Suprapubic skin (tissue), 4 donors: Measurements from ENCODE around the gene CYP4F12.

Source experiments
- POLR2A ChIP-seq, 2 donors: fragments of 450-650 bp; IDR thresholded peaks; one replicate each; pipeline ENCODE4 v1.6.1; 2017; ENCODE audit warnings: antibody characterized with exemption in 2 of 2, mild to moderate bottlenecking in 2 of 2, moderate library complexity in 2 of 2
- POLR2AphosphoS5 ChIP-seq, 3 donors: sonication (generic); formaldehyde crosslinking; IDR thresholded peaks; one replicate each; pipeline ENCODE4 v1.6.1; 2017; ENCODE audit warnings: antibody characterized with exemption in 3 of 3
- TF ChIP-seq, protein P1 (sequence below), 2 donors: fragments of 200-600 bp in 1 of 2; fragments of 450-650 bp in 1 of 2; sonication (generic) in 1 of 2; IDR thresholded peaks; one replicate each; pipeline ENCODE4 v1.5.1; 2016 to 2019; ENCODE audit warnings: antibody characterized with exemption in 2 of 2, mild to moderate bottlenecking in 1 of 2, moderate library complexity in 1 of 2

DNA sequence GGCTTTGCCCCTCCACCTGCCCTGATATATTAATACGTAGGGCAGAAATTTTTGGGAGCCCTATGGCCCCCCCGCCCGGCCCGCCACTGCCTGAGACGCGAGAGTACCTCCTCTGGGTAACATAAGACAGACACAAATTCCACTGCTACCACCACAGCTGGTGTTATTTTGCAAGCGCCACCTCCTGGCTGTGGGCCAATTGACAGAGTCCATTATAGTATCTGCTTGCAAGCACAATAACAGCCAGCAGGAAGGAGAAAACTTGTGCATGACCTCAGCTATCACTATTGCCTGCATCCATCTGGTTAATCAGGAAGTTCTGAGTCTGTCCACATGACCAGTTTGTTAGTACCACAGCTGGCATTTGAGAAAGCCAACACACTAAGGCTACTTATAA lies 29.6 kb downstream of the CYP4F12 start:
- TF ChIP-seq POLR2AphosphoS5 (IDR thresholded peaks at IDR 0.05) (no peak), POLR2A (IDR thresholded peaks at IDR 0.05) (no peak)
- TF ChIP-seq, protein P1, sequence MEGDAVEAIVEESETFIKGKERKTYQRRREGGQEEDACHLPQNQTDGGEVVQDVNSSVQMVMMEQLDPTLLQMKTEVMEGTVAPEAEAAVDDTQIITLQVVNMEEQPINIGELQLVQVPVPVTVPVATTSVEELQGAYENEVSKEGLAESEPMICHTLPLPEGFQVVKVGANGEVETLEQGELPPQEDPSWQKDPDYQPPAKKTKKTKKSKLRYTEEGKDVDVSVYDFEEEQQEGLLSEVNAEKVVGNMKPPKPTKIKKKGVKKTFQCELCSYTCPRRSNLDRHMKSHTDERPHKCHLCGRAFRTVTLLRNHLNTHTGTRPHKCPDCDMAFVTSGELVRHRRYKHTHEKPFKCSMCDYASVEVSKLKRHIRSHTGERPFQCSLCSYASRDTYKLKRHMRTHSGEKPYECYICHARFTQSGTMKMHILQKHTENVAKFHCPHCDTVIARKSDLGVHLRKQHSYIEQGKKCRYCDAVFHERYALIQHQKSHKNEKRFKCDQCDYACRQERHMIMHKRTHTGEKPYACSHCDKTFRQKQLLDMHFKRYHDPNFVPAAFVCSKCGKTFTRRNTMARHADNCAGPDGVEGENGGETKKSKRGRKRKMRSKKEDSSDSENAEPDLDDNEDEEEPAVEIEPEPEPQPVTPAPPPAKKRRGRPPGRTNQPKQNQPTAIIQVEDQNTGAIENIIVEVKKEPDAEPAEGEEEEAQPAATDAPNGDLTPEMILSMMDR (IDR thresholded peaks at IDR 0.05): no peak
